ENCODE results near the gene CCDC149. TPM values are rescaled to one million over a fixed set of nuclear protein-coding genes. Genes with fewer than 3 reads are reported as not detected.

CCDC149 gene
- total and polyA plus RNA-seq, 9 of the 15 experiments (the other 6 are each of a cell fraction or from before 2014, with no cell fraction given) = 0.04 to 0.18 TPM; not detected in 7

DNA sequence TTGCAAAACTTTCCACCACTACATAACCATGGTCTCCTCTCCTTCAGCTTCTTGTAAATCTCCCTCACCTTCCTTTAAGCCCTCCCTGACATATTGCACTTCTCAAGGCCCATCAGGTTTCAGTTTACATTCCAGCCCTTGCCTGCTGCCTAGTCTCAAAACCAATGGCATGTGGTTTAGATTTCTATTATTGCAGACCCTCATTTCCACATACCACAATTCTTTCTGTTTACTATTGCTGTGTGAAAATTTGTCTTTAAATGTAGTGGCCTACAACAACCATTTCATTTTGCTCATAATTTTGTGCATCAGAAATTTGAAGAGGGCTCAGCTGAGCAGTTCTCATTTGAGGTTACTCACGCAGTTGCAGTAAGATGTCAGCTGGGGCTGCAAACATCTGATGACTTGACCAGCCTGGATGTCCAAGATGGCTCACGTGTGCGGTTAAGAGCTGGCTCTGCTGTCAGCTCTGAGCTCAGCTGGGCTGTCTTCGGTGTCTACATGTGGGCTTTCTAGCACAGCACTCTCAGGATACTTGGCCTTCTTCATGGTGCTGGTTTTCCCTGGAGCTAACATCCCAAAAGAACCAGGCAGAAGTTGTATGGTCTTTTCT is 147.4 kb downstream of the CCDC149 start:
- 0% methylated on average over 4 of the region's 4 CpGs for WGBS (ENCODE audit: insufficient coverage, low coverage, missing lambda C conversion rate)
- Histone ChIP-seq H4K20me1 (replicated peaks; ENCODE audit: control insufficient read depth, insufficient read depth, low read length) (no peaks in the 10 kb centered on the region), H3K27me3 (ENCODE audit: control insufficient read depth in 2 of 2, insufficient read depth in 2 of 2, low read length in 2 of 2) (no peaks in the 10 kb centered on the region), H3K9me1 (ENCODE audit: control insufficient read depth, insufficient read depth, low read length) (no peaks in the 10 kb centered on the region), H3K4me3 (no peak overlapping the region), H3K9me3 (replicated peaks; ENCODE audit: control insufficient read depth, insufficient read depth, low read depth, low read length) (no peaks in the 10 kb centered on the region), H3K9ac (ENCODE audit: insufficient read depth in 1 of 2, low read depth in 2 of 2, low read length in 2 of 2) (no peak overlapping the region), H3K79me2 (ENCODE audit: control insufficient read depth, insufficient read depth, low read length) (no peaks in the 10 kb centered on the region), H3K27ac (ENCODE audit: extremely low read depth, low read depth, low read length) (no peak overlapping the region), H3K4me1 (replicated peaks in 1 of 2; ENCODE audit: control insufficient read depth in 2 of 2, insufficient read depth in 2 of 2, low read length in 2 of 2) (no peaks in the 10 kb centered on the region), H2AFZ (ENCODE audit: low read depth, low read length) (no peak overlapping the region), H3K4me2 (ENCODE audit: insufficient read depth, low read length) (no peak overlapping the region), H3K36me3 (ENCODE audit: control insufficient read depth, insufficient read depth, low read length) (no peaks in the 10 kb centered on the region)
- ATAC-seq (no peak), DNase-seq (ENCODE audit: extremely low read depth in 1 of 4, low spot score in 3 of 4) (no peak), FAIRE-seq (no peak)
- intact Hi-C loops (cut with micrococcal nuclease) (no loop called here), in situ Hi-C loops (cut with MboI) (no loop called here)
- BruUV-seq (replicated peaks) = no TSS peak
- ChIA-PET POLR2A (interaction anchor here (0.7 to 1.5 kb wide), 2 partner anchors 17 to 181 kb away, joined by 3 read pairs; partner anchors contain the start of gene DHX15), CTCF (ENCODE audit: low intra/inter-chr PET ratio) (no interaction called here)
- TF ChIP-seq GTF2A2 (tag; IDR thresholded peaks at IDR 0.05) = no peak
- TF ChIP-seq ZNF79 (CRISPR knock-in tag; IDR thresholded peaks at IDR 0.05; ENCODE audit: low read depth) = no peak

DNA sequence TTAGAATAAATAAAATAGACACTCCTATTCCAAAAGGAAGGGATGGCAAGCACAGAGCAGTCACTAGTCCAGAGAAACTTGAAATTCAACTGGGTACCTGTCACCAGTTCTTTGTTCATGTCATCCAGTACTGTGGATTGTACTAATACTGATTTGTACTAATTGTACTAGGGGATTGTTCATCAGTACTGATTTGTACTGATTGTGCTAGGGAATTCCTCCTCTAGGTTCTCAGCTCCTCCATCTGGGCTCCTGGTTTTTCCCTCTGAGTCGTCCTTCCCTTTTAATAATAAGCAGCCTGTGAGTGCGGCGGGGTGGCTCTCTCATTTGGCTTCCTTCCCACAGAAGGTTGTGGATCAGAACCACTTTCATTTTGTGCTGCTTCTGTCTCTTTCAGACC is 148.5 kb downstream of the CCDC149 start:
- 0% methylated on average over 3 of the region's 3 CpGs for WGBS (ENCODE audit: insufficient coverage, low coverage, missing lambda C conversion rate)
- DNase-seq (ENCODE audit: extremely low read depth in 1 of 4, low spot score in 3 of 4) = no peak
- no peaks in the 10 kb centered on the region for H3K4me1 ChIP-seq (replicated peaks in 1 of 2; ENCODE audit: control insufficient read depth in 2 of 2, insufficient read depth in 2 of 2, low read length in 2 of 2)

More for the DNA sequence above, 148.5 kb downstream of the CCDC149 start:
- in situ Hi-C loops (cut with MboI) = no loop called here
- Histone ChIP-seq H3K9me3 (replicated peaks; ENCODE audit: control insufficient read depth, insufficient read depth, low read depth, low read length) (no peaks in the 10 kb centered on the region), H3K4me3 (no peak overlapping the region), H3K4me2 (ENCODE audit: insufficient read depth, low read length) (no peak overlapping the region), H3K27ac (ENCODE audit: extremely low read depth, low read depth, low read length) (no peak overlapping the region), H4K20me1 (replicated peaks; ENCODE audit: control insufficient read depth, insufficient read depth, low read length) (no peaks in the 10 kb centered on the region), H3K27me3 (ENCODE audit: control insufficient read depth in 2 of 2, insufficient read depth in 2 of 2, low read length in 2 of 2) (no peaks in the 10 kb centered on the region), H3K79me2 (ENCODE audit: control insufficient read depth, insufficient read depth, low read length) (no peaks in the 10 kb centered on the region), H3K9ac (ENCODE audit: insufficient read depth in 1 of 2, low read depth in 2 of 2, low read length in 2 of 2) (no peak overlapping the region), H3K36me3 (ENCODE audit: control insufficient read depth, insufficient read depth, low read length) (no peaks in the 10 kb centered on the region), H3K9me1 (ENCODE audit: control insufficient read depth, insufficient read depth, low read length) (no peaks in the 10 kb centered on the region), H2AFZ (ENCODE audit: low read depth, low read length) (no peak overlapping the region)
- POLR2A ChIA-PET = no interaction called here
- no peak for TF ChIP-seq NCOA4 (IDR thresholded peaks at IDR 0.05; ENCODE audit: partially characterized antibody)
- TF ChIP-seq, protein P1, sequence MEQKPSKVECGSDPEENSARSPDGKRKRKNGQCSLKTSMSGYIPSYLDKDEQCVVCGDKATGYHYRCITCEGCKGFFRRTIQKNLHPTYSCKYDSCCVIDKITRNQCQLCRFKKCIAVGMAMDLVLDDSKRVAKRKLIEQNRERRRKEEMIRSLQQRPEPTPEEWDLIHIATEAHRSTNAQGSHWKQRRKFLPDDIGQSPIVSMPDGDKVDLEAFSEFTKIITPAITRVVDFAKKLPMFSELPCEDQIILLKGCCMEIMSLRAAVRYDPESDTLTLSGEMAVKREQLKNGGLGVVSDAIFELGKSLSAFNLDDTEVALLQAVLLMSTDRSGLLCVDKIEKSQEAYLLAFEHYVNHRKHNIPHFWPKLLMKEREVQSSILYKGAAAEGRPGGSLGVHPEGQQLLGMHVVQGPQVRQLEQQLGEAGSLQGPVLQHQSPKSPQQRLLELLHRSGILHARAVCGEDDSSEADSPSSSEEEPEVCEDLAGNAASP (IDR thresholded peaks at IDR 0.05) = no peak
- TF ChIP-seq NRF1 (conservative IDR thresholded peaks at IDR 0.05 in 1 of 2, IDR thresholded peaks at IDR 0.05 in 1 of 2) = no peak
- no peak for TF ChIP-seq DNMT1 (IDR thresholded peaks at IDR 0.05)
- no peak for TF ChIP-seq CBFB (CRISPR knock-in tag; IDR thresholded peaks at IDR 0.05)
- CTCF ChIA-PET (ENCODE audit: low intra/inter-chr PET ratio) = no interaction called here
- intact Hi-C loops (cut with micrococcal nuclease) = no loop called here
- no peak for FAIRE-seq
- no peak for ATAC-seq
- BruUV-seq (replicated peaks) = no TSS peak
